ENCODE measurements around the gene PTPRE.

The PTPRE gene

DNA sequence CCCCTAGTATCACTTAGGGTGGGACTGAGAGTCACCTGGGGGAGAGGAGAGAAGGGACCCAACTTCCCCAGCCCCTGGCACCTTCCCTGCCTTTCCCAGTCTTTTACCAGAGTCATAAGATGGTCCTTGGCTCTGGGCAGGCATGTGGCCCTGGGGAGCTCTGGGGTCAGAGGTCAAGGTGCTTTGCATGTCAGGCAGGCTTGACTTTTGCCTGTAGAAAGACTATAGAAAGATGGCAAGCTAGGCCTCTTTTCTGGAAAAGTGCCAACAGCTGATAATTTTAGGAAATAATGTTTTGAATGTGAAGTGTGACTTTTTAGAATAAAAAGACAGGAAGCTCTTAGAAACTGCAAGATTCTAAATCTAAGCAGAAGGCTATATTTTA, 151.8 kb downstream of the PTPRE start:
- no peak for TF ChIP-seq EZH2phosphoT487 (IDR thresholded peaks at IDR 0.05; ENCODE audit: borderline replicate concordance, low read length)
- TF ChIP-seq, protein P1, sequence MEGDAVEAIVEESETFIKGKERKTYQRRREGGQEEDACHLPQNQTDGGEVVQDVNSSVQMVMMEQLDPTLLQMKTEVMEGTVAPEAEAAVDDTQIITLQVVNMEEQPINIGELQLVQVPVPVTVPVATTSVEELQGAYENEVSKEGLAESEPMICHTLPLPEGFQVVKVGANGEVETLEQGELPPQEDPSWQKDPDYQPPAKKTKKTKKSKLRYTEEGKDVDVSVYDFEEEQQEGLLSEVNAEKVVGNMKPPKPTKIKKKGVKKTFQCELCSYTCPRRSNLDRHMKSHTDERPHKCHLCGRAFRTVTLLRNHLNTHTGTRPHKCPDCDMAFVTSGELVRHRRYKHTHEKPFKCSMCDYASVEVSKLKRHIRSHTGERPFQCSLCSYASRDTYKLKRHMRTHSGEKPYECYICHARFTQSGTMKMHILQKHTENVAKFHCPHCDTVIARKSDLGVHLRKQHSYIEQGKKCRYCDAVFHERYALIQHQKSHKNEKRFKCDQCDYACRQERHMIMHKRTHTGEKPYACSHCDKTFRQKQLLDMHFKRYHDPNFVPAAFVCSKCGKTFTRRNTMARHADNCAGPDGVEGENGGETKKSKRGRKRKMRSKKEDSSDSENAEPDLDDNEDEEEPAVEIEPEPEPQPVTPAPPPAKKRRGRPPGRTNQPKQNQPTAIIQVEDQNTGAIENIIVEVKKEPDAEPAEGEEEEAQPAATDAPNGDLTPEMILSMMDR (IDR thresholded peaks at IDR 0.05; ENCODE audit: low read depth, low read length, poor library complexity, severe bottlenecking) = no peak
- H3K27ac ChIP-seq (ENCODE audit: low read depth, low read length) = peak overlapping the region; percentile 19
- no peaks in the 10 kb centered on the region for H3K27me3 ChIP-seq (ENCODE audit: control insufficient read depth, low read length)
- peaks cover 31% of the 10 kb centered on the region for H3K36me3 ChIP-seq (ENCODE audit: control insufficient read depth, low read length)
- H3K4me1 ChIP-seq (ENCODE audit: control insufficient read depth, low read length) = peaks cover 43% of the 10 kb centered on the region
- no peaks in the 10 kb centered on the region for H3K79me2 ChIP-seq (ENCODE audit: control insufficient read depth, low read length)
- H3F3A ChIP-seq (ENCODE audit: control insufficient read depth, insufficient read depth) = peaks cover 20% of the 10 kb centered on the region
- H3K4me2 ChIP-seq (ENCODE audit: low read length) = peak overlapping the region; percentile 35
- no peaks in the 10 kb centered on the region for H3K9me3 ChIP-seq (ENCODE audit: control insufficient read depth, insufficient read depth, low read length)
- 0 out of 2 replicates have a peak overlapping the region, but pooled peaks have one; percentile 3 for H3K4me3 ChIP-seq (ENCODE audit: low read length)
- H4K20me1 ChIP-seq (ENCODE audit: control insufficient read depth, insufficient read depth, low read depth, low read length) = no peaks in the 10 kb centered on the region
- H3K9me2 ChIP-seq (replicated peaks; ENCODE audit: control insufficient read depth, low read length) = no peaks in the 10 kb centered on the region

DNA sequence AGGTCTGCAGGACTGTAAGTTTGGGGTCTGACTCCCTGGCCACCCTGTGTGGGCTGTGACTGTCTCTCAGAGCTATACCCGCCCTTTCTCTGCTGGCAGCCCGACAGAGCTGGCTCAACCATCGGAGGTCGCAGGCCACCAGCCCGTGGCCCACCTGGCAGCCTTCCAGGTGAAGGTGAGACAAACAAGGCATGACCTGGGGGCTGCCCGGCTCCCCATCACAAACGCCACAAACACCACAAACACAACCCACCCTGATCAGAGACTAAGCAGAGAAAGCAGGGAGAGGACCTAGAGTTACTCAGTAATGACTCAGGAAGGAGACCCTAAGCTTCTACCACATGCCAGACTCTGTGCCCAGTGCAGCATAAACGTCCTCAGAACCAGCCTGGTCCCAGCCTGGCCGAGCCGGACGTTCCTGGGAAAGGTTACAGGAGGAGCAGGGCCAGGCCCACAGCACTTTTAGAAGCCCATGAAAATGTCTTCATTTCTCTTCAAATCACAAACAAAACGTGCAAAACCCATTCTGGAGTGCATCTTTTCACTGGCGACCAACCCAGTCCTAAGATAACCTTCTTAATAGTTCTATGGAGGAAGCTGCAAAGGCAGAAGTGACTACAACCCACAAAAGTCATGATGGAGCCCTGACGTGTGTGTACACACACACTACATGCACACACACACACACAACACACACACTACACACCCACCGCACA, 152.5 kb downstream of the PTPRE start:
- H3K4me2 ChIP-seq (ENCODE audit: low read length) = peak overlapping the region; percentile 35
- H3K9me3 ChIP-seq (ENCODE audit: control insufficient read depth, insufficient read depth, low read length) = no peaks in the 10 kb centered on the region
- H3K9me2 ChIP-seq (replicated peaks; ENCODE audit: control insufficient read depth, low read length) = no peaks in the 10 kb centered on the region
- H3K79me2 ChIP-seq (ENCODE audit: control insufficient read depth, low read length) = no peaks in the 10 kb centered on the region
- no peaks in the 10 kb centered on the region for H3K27me3 ChIP-seq (ENCODE audit: control insufficient read depth, low read length)
- 0 out of 2 replicates have a peak overlapping the region, but pooled peaks have one; percentile 3 for H3K4me3 ChIP-seq (ENCODE audit: low read length)
- H3K27ac ChIP-seq (ENCODE audit: low read depth, low read length) = peak overlapping the region; percentile 19
- H4K20me1 ChIP-seq (ENCODE audit: control insufficient read depth, insufficient read depth, low read depth, low read length) = no peaks in the 10 kb centered on the region
- H3K4me1 ChIP-seq (ENCODE audit: control insufficient read depth, low read length) = peaks cover 50% of the 10 kb centered on the region
- TF ChIP-seq EZH2phosphoT487 (IDR thresholded peaks at IDR 0.05; ENCODE audit: borderline replicate concordance, low read length) = no peak
- TF ChIP-seq, protein P1 (IDR thresholded peaks at IDR 0.05; ENCODE audit: low read depth, low read length, poor library complexity, severe bottlenecking) = no peak
- H3K36me3 ChIP-seq (ENCODE audit: control insufficient read depth, low read length) = peaks cover 31% of the 10 kb centered on the region
- H3F3A ChIP-seq (ENCODE audit: control insufficient read depth, insufficient read depth) = peaks cover 20% of the 10 kb centered on the region

DNA sequence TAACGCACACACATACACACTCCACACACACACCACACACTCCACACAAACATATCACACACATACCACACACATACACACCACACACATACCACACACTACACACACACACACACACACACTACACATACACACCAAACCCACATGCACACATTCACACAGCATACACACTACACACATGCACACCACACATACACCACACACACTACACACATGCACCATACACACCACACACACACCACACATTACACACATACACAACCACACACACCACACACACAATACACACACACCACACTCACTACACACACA, 153.0 kb downstream of the PTPRE start:
- Histone ChIP-seq H3K36me3 (ENCODE audit: control insufficient read depth, low read length) (peaks cover 31% of the 10 kb centered on the region), H3K4me1 (ENCODE audit: control insufficient read depth, low read length) (peaks cover 55% of the 10 kb centered on the region), H3K4me3 (ENCODE audit: low read length) (no peak overlapping the region), H3K27me3 (ENCODE audit: control insufficient read depth, low read length) (no peaks in the 10 kb centered on the region), H3F3A (ENCODE audit: control insufficient read depth, insufficient read depth) (peaks cover 20% of the 10 kb centered on the region), H3K4me2 (ENCODE audit: low read length) (no peak overlapping the region), H3K9me3 (ENCODE audit: control insufficient read depth, insufficient read depth, low read length) (no peaks in the 10 kb centered on the region), H4K20me1 (ENCODE audit: control insufficient read depth, insufficient read depth, low read depth, low read length) (no peaks in the 10 kb centered on the region), H3K79me2 (ENCODE audit: control insufficient read depth, low read length) (no peaks in the 10 kb centered on the region), H3K9me2 (replicated peaks; ENCODE audit: control insufficient read depth, low read length) (no peaks in the 10 kb centered on the region), H3K27ac (ENCODE audit: low read depth, low read length) (no peak overlapping the region)
- TF ChIP-seq, protein P1 (IDR thresholded peaks at IDR 0.05; ENCODE audit: low read depth, low read length, poor library complexity, severe bottlenecking) = no peak
- TF ChIP-seq EZH2phosphoT487 (IDR thresholded peaks at IDR 0.05; ENCODE audit: borderline replicate concordance, low read length) = no peak
